Heart right ventricle (tissue), 16 donors: Measurements from ENCODE around the gene SCAMP4. TPM values are rescaled to one million over a fixed set of nuclear protein-coding genes. Genes with fewer than 3 reads are reported as not detected.

ENCODE experiments used
- ATAC-seq, 8 donors: fragments of 200-7000 bp; cut with Tn5 transposase; one replicate each; pipeline ENCODE4 v1.9.1; 2020; ENCODE audit warnings: mild to moderate bottlenecking in 8 of 8, moderate library complexity in 8 of 8, moderate number of reproducible peaks in 1 of 8
- DNase-seq, 2 donors: peaks; one replicate each; pipeline ENCODE4 v3.0.0-alpha.2; 2020
- H3K27ac ChIP-seq, 10 donors: fragments of 200-600 bp; sonication (generic) in 2 of 10; one replicate each; pipeline versions ENCODE4 v1.5.0 to v1.8.0; 2020 to 2022; ENCODE audit warnings: mild to moderate bottlenecking in 3 of 10
- H3K27me3 ChIP-seq, 7 donors: fragments of 200-600 bp; one replicate each; pipeline ENCODE4 v1.8.0; 2021 to 2022; ENCODE audit warnings: mild to moderate bottlenecking in 2 of 7
- H3K36me3 ChIP-seq, 9 donors: fragments of 200-600 bp; sonication (generic) in 1 of 9; one replicate each; pipeline versions ENCODE4 v1.5.0 to v1.8.0; 2020 to 2022; ENCODE audit warnings: mild to moderate bottlenecking in 2 of 9
- H3K4me1 ChIP-seq, 9 donors: fragments of 200-600 bp; sonication (generic) in 1 of 9; one replicate each; pipeline versions ENCODE4 v1.5.0 to v1.8.0; 2020 to 2022; ENCODE audit warnings: mild to moderate bottlenecking in 4 of 9
- H3K4me3 ChIP-seq, 10 donors: fragments of 200-600 bp; sonication (generic) in 2 of 10; one replicate each; pipeline versions ENCODE4 v1.5.0 to v1.8.0; 2020 to 2022; ENCODE audit warnings: mild to moderate bottlenecking in 7 of 10, moderate library complexity in 2 of 10
- H3K9me3 ChIP-seq, 11 donors: fragments of 200-600 bp in 10 of 11; sonication (generic) in 2 of 11; one replicate each; pipeline versions ENCODE4 v1.5.0 to v1.8.0; 2013 to 2022; ENCODE audit warnings: mild to moderate bottlenecking in 2 of 11, control low read depth in 1 of 11, moderate library complexity in 1 of 11
- CTCF ChIP-seq, 9 donors: fragments of 200-600 bp; sonication (generic) in 2 of 9; IDR thresholded peaks; one replicate each; pipeline versions ENCODE4 v1.5.0 to v1.8.0; 2021 to 2022; ENCODE audit warnings: antibody characterized with exemption in 9 of 9, mild to moderate bottlenecking in 5 of 9, moderate library complexity in 1 of 9
- WGBS, 2 donors: extraction: QIAGEN DNeasy Blood & Tissue Kit; methylation state at CpG; one replicate each; pipeline ENCODE4 v1.1.7; 2013; ENCODE audit warnings: inconsistent platforms in 1 of 2; 5-methylcytosine and 5-hydroxymethylcytosine counted together
- intact Hi-C, 10 donors: fragments of 100-400 bp; cut with DNase I; formaldehyde crosslinking; loops; one replicate each; pipeline versions ENCODE4 v1.11.1 to v1.14.2; 2022
- polyA plus RNA-seq, 2 donors: library from polyadenylated mRNA; stranded (reverse); fragments of 200-250 nt; gene quantifications; one replicate each; pipeline ENCODE4 v1.2.3, GENCODE V29; 2013
- total RNA-seq, 10 donors: library from RNA; stranded (reverse); fragmentation: NEBNext Ultra II Directional in 3 of 10; extraction: Animal tissue kit (Norgen Biotek cat#: 25700) in 3 of 10; gene quantifications; one replicate each; pipeline versions ENCODE4 v1.2.1 to v1.2.4, GENCODE V29; 2021 to 2023
- donor health status: Arrhythmogenic right ventricular cardiomyopathy.
- donor health status: ischemic (EF 13 %, LVEDD 7.1; RV severe dilation, severe dysfunction).
- donor health status: healthy with polysubstance abuse.
- donor health status: DM: no; HTN: yes; CAD: no.
- donor health status: DM: no; HTN: no; CAD: no.
- donor health status: ischemic (EF 25% LVEDD 6.9; RV normal size, moderate dysfunction).
- donor health status: ischemic (EF 25% LVEDD 5.7; RV mildly dilated, moderate dysfunction).
- donor health status: healthy.
- donor health status: DM: yes; HTN: yes; CAD: no.
- donor health status: Ischemic cardiomyopathy.
- donor health status: ischemic (EF 35%, LVEDD 5.7; RV mildly dilated, moderate dysfunction).
- donor health status: nonischemic (EF 11% LVEDD 7.7; RV severe dilation, severe dysfunction).
- donor health status: DM: yes; HTN: yes; CAD: no.
- donor health status: PGD.
- donor health status: ischemic (EF 29% LVEDD 5.4; RV normal size, mild dysfunction).
- donor health status: nonischemic (EF 23%, LVEDD 6.1; RV moderate dilation, normal function).

SCAMP4 gene
- total and polyA plus RNA-seq, 12 donors: 11.7 to 24.2 (median 15.8) TPM

GRCh38 chr19:1893791-1894190, 11.4 kb upstream of the SCAMP4 start:
- WGBS, 2 donors: 87 to 89% methylated on average over 17 of the region's 17 CpGs
- Histone ChIP-seq H3K27me3 (no peaks in the 10 kb centered on the region), H3K9me3 (no peaks in the 10 kb centered on the region), H3K27ac (no peak overlapping the region), H3K4me3 (no peak overlapping the region), H3K36me3 (no peaks in the 10 kb centered on the region), H3K4me1 (peaks cover 0 to 38% (median 22%) of the 10 kb centered on the region in 9 donors)
- no peak for ATAC-seq
- DNase-seq: no peak
- intact Hi-C loops: no loop called here
- TF ChIP-seq CTCF (IDR thresholded peaks at IDR 0.05): no peak

- Histone ChIP-seq H3K36me3 (no peaks in the 10 kb centered on the region), H3K27ac (peak overlapping the region in 4 of 10 donors; percentile 63 to 84 (median 76)), H3K4me3 (no peak overlapping the region), H3K4me1 (peaks cover 0 to 45% (median 22%) of the 10 kb centered on the region in 9 donors), H3K27me3 (no peaks in the 10 kb centered on the region), H3K9me3 (no peaks in the 10 kb centered on the region)
- DNase-seq (no peak), ATAC-seq (no peak)
- intact Hi-C loops: no loop called here
- no peak for TF ChIP-seq CTCF (IDR thresholded peaks at IDR 0.05)
- 88 to 92% methylated on average over 13 of the region's 13 CpGs for WGBS, 2 donors
Measured at GRCh38 chr19:1896508-1896907, 8.7 kb upstream of the SCAMP4 start.

- Histone ChIP-seq H3K27ac (peak overlapping the region in 4 of 10 donors; percentile 1 to 93 (median 28)), H3K27me3 (no peaks in the 10 kb centered on the region), H3K9me3 (no peaks in the 10 kb centered on the region), H3K4me3 (no peak overlapping the region), H3K36me3 (no peaks in the 10 kb centered on the region), H3K4me1 (peaks cover 0 to 65% (median 17%) of the 10 kb centered on the region in 9 donors)
- no peak for TF ChIP-seq CTCF (IDR thresholded peaks at IDR 0.05)
- DNase-seq (no peak), ATAC-seq (no peak)
- intact Hi-C loops: no loop called here
- 87 to 88% methylated on average over 16 of the region's 16 CpGs for WGBS, 2 donors
Measured at GRCh38 chr19:1901940-1902404, 3.2 kb upstream of the SCAMP4 start.

- Histone ChIP-seq H3K36me3 (no peaks in the 10 kb centered on the region), H3K9me3 (no peaks in the 10 kb centered on the region), H3K4me3 (no peak overlapping the region), H3K27ac (peak overlapping the region in 4 of 10 donors; percentile 27 to 93 (median 46)), H3K4me1 (peaks cover 0 to 59% (median 8%) of the 10 kb centered on the region in 9 donors), H3K27me3 (no peaks in the 10 kb centered on the region)
- DNase-seq (no peak), ATAC-seq (no peak)
- TF ChIP-seq CTCF (IDR thresholded peaks at IDR 0.05): no peak
- 76 to 79% methylated on average over 6 of the region's 6 CpGs for WGBS, 2 donors
- intact Hi-C loops: no loop called here
Measured at GRCh38 chr19:1902923-1903322, 2.3 kb upstream of the SCAMP4 start.
